Coronary artery (tissue), 2 donors: ENCODE data around the gene TBX5.

ENCODE experiments used
- DNase-seq: peaks from one replicate; pipeline ENCODE4 v3.0.0-alpha.2; 2017; ENCODE audit warnings: low spot score
- H3K27ac ChIP-seq, 2 donors: fragments of 200-600 bp; sonication (generic); one replicate each; pipeline ENCODE4 v1.5.1; 2016 to 2019
- H3K4me3 ChIP-seq: fragments of 200-600 bp; sonication (generic); 2 replicates; pipeline ENCODE4 v1.5.1; 2016; ENCODE audit warnings: mild to moderate bottlenecking, moderate library complexity
- CTCF ChIP-seq: fragments of 200-600 bp; sonication (generic); IDR thresholded peaks from one replicate; pipeline ENCODE4 v1.5.1; 2019; ENCODE audit warnings: antibody characterized with exemption

Gene TBX5

GRCh38 chr12:114447274-114447716 is 41.4 kb upstream of the TBX5 start:
- TF ChIP-seq CTCF: no peak
- no peak for DNase-seq
- Histone ChIP-seq H3K27ac (no peak overlapping the region), H3K4me3 (peak overlapping the region; percentile 53)

GRCh38 chr12:114445401-114446323 is 39.7 kb upstream of the TBX5 start:
- Histone ChIP-seq H3K4me3 (no peak overlapping the region), H3K27ac (no peak overlapping the region)
- no peak for TF ChIP-seq CTCF

GRCh38 chr12:114444422-114445279 is 38.7 kb upstream of the TBX5 start:
- no peak overlapping the region for H3K27ac ChIP-seq
- no peak for DNase-seq
- H3K4me3 ChIP-seq: no peak overlapping the region
- TF ChIP-seq CTCF: no peak

More at GRCh38 chr12:114445401-114446323, 39.7 kb upstream of the TBX5 start:
- DNase-seq: no peak

- Histone ChIP-seq H3K27ac (no peak overlapping the region), H3K4me3 (peak overlapping the region; percentile 16)
- TF ChIP-seq CTCF: no peak
- DNase-seq: no peak
These were observed 37.9 kb upstream of the TBX5 start for GRCh38 chr12:114443607-114444421.

GRCh38 chr12:114442578-114442977 is 36.6 kb upstream of the TBX5 start:
- no peak overlapping the region for H3K27ac ChIP-seq
- DNase-seq: no peak
- H3K4me3 ChIP-seq: no peak overlapping the region
- no peak for TF ChIP-seq CTCF

- H3K4me3 ChIP-seq: no peak overlapping the region
- no peak for DNase-seq
- TF ChIP-seq CTCF: no peak
- no peak overlapping the region for H3K27ac ChIP-seq
These were observed 35.6 kb upstream of the TBX5 start for GRCh38 chr12:114441545-114441944.
